ENCODE results near the gene GTPBP4.
A peak's percentile ranks its signal among the peaks of the same experiment; 100 is the strongest.

The GTPBP4 gene

GRCh38 chr10:1044964-1045363 lies 56.7 kb downstream of the GTPBP4 start:
- Mint-ChIP-seq H3K27me3 (no peaks in the 10 kb centered on the region), H3K4me3 (peak overlapping the region; percentile 76), H3K9me3 (ENCODE audit: low read depth) (no peaks in the 10 kb centered on the region), H3K4me1 (ENCODE audit: low read depth) (peaks cover 47% of the 10 kb centered on the region), H3K27ac (peak overlapping the region; percentile 89), H3K36me3 (peaks cover 2% of the 10 kb centered on the region)

- no peaks in the 10 kb centered on the region for H3K9me3 Mint-ChIP-seq (ENCODE audit: low read depth)
- peak overlapping the region; percentile 89 for H3K27ac Mint-ChIP-seq
- no peaks in the 10 kb centered on the region for H3K36me3 Mint-ChIP-seq
- H3K4me3 Mint-ChIP-seq, result peak overlapping the region; percentile 76
- H3K27me3 Mint-ChIP-seq, result no peaks in the 10 kb centered on the region
- H3K4me1 Mint-ChIP-seq (ENCODE audit: low read depth), result peaks cover 50% of the 10 kb centered on the region
These were observed 57.2 kb downstream of the GTPBP4 start for GRCh38 chr10:1045415-1045814.

DNA sequence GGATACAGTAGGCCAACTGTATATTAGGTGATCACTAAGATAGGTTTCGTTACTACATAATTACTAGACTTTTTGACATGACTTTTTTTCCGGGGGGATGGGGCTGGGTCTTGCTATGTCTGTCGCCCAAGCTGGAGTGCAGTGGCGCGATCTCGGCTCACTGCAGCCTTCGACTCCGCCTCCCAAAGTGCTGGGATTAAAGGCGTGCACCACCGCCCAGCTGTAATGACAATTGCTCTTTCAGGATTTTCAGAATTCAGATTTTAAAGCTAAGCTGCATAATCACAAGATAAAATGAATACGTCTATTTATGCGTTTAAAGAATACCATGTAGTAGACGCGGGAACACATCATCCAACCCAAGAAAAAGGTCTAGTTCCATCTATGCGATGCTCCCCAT lies 59.7 kb downstream of the GTPBP4 start:
- Mint-ChIP-seq H3K4me3 (peak overlapping the region; percentile 95), H3K9me3 (ENCODE audit: low read depth) (no peaks in the 10 kb centered on the region), H3K27ac (peak overlapping the region; percentile 96), H3K36me3 (no peaks in the 10 kb centered on the region), H3K27me3 (no peaks in the 10 kb centered on the region), H3K4me1 (ENCODE audit: low read depth) (peaks cover 70% of the 10 kb centered on the region)

GRCh38 chr10:1048349-1048731 lies 60.1 kb downstream of the GTPBP4 start:
- Mint-ChIP-seq H3K27ac (peak overlapping the region; percentile 96), H3K9me3 (ENCODE audit: low read depth) (no peaks in the 10 kb centered on the region), H3K4me3 (peak overlapping the region; percentile 95), H3K4me1 (ENCODE audit: low read depth) (peaks cover 70% of the 10 kb centered on the region), H3K27me3 (no peaks in the 10 kb centered on the region), H3K36me3 (no peaks in the 10 kb centered on the region)

DNA sequence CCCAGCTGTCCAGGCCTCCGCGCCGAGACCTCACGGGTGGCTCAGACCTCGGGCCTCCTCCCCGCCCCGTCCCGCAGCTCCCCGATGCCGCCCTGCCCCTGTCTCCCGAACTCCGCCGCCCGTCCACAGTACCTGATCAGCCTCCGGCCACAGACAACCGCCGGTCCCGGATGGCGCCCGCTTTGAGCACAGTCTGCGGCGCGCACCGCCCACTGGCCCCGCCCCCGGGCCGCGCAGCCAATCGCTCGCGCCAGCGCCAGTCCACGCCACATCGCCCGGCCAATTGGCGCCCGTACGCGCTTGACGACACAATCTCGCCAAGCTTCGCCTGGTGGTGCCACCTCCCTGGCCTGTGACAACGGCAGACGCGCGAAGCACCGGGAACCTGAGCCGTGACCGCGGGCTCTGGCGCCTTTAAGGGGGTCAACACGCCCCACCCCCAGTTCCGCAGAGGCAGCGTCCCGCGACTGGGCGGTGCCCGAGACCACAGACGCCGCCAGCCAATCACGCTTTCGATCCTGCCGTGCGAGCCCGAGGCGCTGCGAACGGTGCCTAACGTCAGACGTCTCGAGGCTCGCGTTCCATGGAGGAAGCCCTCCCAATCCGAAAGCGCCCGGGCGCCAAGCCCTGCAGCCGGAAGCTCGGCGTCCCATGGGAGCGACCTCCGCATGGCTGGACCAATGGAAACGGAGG lies 60.6 kb downstream of the GTPBP4 start, which contains the start of gene IDI1:
IDI1 (minus strand) TSS at position 388 of the 693 bp plus-strand sequence; CDS start at position 272, 116 bp downstream.
- Mint-ChIP-seq H3K27ac (peak within 1 kb of the TSS; percentile 96), H3K36me3 (peaks cover 2% of the 10 kb centered on the region), H3K4me1 (ENCODE audit: low read depth) (peaks cover 70% of the 10 kb centered on the region), H3K4me3 (peak within 1 kb of the TSS; percentile 95), H3K9me3 (ENCODE audit: low read depth) (no peaks in the 10 kb centered on the region), H3K27me3 (no peaks in the 10 kb centered on the region)

- no peaks in the 10 kb centered on the region for H3K9me3 Mint-ChIP-seq (ENCODE audit: low read depth)
- peak overlapping the region; percentile 95 for H3K4me3 Mint-ChIP-seq
- no peaks in the 10 kb centered on the region for H3K27me3 Mint-ChIP-seq
- peaks cover 70% of the 10 kb centered on the region for H3K4me1 Mint-ChIP-seq (ENCODE audit: low read depth)
- peak overlapping the region; percentile 96 for H3K27ac Mint-ChIP-seq
- H3K36me3 Mint-ChIP-seq, result peaks cover 2% of the 10 kb centered on the region
These were observed 61.3 kb downstream of the GTPBP4 start for GRCh38 chr10:1049425-1049958.

GRCh38 chr10:1050145-1050544 lies 61.9 kb downstream of the GTPBP4 start:
- Mint-ChIP-seq H3K27ac (peak overlapping the region; percentile 96), H3K4me1 (ENCODE audit: low read depth) (peaks cover 70% of the 10 kb centered on the region), H3K4me3 (peak overlapping the region; percentile 95), H3K9me3 (ENCODE audit: low read depth) (no peaks in the 10 kb centered on the region), H3K27me3 (no peaks in the 10 kb centered on the region), H3K36me3 (peaks cover 2% of the 10 kb centered on the region)

DNA sequence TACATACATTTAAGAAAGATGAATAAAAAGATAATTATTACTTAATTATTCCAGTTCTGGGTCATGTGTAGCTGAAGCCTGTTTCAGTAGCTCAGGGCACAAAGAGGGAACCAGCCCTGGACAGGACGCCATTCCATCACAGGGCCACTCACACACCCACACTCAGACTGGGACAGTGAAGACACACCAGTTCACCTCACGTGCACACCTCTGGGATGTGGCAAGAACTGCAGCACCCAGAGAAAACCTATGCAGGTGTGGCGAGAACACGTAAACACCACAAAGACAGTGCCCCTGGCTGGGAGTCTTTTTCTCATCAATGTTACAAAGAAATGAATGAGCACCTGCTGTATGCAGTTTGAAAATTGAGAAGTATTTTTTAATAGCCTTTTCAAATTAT lies 62.3 kb downstream of the GTPBP4 start:
- H3K27me3 Mint-ChIP-seq, result no peaks in the 10 kb centered on the region
- no peaks in the 10 kb centered on the region for H3K9me3 Mint-ChIP-seq (ENCODE audit: low read depth)
- H3K4me1 Mint-ChIP-seq (ENCODE audit: low read depth), result peaks cover 70% of the 10 kb centered on the region
- no peak overlapping the region for H3K27ac Mint-ChIP-seq
- peaks cover 2% of the 10 kb centered on the region for H3K36me3 Mint-ChIP-seq
- H3K4me3 Mint-ChIP-seq, result peak overlapping the region; percentile 95

- peak overlapping the region; percentile 93 for H3K4me3 Mint-ChIP-seq
- H3K4me1 Mint-ChIP-seq (ENCODE audit: low read depth), result peaks cover 79% of the 10 kb centered on the region
- H3K27ac Mint-ChIP-seq, result peak overlapping the region; percentile 71
- no peaks in the 10 kb centered on the region for H3K27me3 Mint-ChIP-seq
- no peaks in the 10 kb centered on the region for H3K9me3 Mint-ChIP-seq (ENCODE audit: low read depth)
- peaks cover 2% of the 10 kb centered on the region for H3K36me3 Mint-ChIP-seq
These were observed 66.5 kb downstream of the GTPBP4 start for GRCh38 chr10:1054684-1055083.

DNA sequence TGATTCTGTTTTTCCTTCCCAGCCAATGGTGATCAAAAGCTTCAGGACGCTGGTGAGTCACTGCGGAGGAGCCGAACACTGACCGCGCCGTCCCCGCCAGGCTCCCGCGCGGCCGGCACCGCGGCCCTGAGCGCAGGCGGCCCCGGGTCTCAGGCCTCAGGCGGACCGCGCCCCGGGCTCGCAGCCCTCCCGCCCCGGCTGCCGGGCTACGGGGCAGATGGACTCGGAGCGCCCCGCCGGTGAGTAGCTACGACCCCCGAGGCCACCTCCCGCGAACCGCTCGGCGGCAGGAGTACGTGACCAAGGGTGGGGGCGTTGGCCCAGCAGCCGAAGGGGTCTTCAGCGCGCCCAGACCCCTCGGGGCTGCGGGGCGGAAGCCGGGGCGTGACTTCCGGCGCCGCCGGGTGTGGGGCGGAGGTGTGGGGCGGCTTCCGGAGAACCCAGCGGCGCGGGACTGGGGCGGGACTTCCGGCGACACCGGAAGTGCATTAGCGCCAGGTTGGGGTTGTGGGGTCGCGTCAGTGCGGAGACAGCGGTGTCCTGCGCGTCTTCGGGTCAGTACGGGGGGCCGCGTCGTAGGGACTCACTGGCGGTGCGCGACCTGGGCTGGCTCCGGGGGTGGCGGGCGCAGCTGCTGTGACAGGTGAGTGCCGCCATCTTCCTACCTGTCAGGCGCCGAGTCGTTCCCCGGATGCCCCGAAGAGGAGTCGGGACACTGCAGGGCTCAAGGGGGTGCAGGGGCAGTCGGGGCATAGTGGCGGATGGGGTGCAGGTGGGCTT lies 68.3 kb downstream of the GTPBP4 start, which contains the start of gene WDR37:
WDR37 (plus strand) TSS at position 60 of the 780 bp plus-strand sequence. CDS start 15,771 bp downstream, outside the sequence.
- H3K27me3 Mint-ChIP-seq, result no peaks in the 10 kb centered on the region
- peaks cover 2% of the 10 kb centered on the region for H3K36me3 Mint-ChIP-seq
- H3K4me3 Mint-ChIP-seq, result peak within 1 kb of the TSS; percentile 94
- H3K4me1 Mint-ChIP-seq (ENCODE audit: low read depth), result peaks cover 81% of the 10 kb centered on the region
- H3K9me3 Mint-ChIP-seq (ENCODE audit: low read depth), result no peaks in the 10 kb centered on the region
- peak within 1 kb of the TSS; percentile 92 for H3K27ac Mint-ChIP-seq

DNA sequence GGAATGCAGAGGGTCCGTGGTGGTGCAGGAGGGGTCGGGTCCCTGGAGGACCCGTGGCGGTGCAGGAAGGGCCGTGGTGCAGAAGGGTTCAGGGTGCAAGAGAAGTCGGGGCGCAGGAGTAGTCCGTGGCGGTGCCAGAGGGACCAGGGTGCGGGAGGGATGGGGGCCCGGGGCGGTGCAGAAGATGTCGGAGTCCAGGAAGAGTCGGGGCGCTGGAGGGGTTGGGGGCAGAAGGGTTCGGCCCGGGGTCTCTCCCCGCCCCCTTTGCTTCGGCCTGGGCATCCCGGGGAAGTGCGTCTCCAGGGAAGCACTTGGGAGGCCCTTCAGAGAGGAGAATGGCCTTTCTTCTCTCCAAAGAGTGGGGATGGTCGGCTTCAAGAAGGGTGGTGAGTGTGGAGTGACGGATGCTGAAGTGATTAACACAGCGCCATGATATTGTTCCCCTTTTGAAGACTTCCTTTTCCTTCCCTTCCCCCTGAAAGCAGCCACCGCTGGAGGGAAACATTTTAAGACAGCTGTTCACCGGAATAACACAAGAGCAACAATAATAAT lies 68.9 kb downstream of the GTPBP4 start:
- Mint-ChIP-seq H3K9me3 (ENCODE audit: low read depth) (no peaks in the 10 kb centered on the region), H3K27ac (peak overlapping the region; percentile 91), H3K27me3 (no peaks in the 10 kb centered on the region), H3K36me3 (peaks cover 2% of the 10 kb centered on the region), H3K4me1 (ENCODE audit: low read depth) (peaks cover 83% of the 10 kb centered on the region), H3K4me3 (peak overlapping the region; percentile 94)

- peaks cover 2% of the 10 kb centered on the region for H3K36me3 Mint-ChIP-seq
- H3K9me3 Mint-ChIP-seq (ENCODE audit: low read depth), result no peaks in the 10 kb centered on the region
- H3K4me3 Mint-ChIP-seq, result peak overlapping the region; percentile 94
- H3K27ac Mint-ChIP-seq, result peak overlapping the region; percentile 91
- H3K4me1 Mint-ChIP-seq (ENCODE audit: low read depth), result peaks cover 83% of the 10 kb centered on the region
- H3K27me3 Mint-ChIP-seq, result no peaks in the 10 kb centered on the region
These were observed 69.8 kb downstream of the GTPBP4 start for GRCh38 chr10:1058017-1058416.

DNA sequence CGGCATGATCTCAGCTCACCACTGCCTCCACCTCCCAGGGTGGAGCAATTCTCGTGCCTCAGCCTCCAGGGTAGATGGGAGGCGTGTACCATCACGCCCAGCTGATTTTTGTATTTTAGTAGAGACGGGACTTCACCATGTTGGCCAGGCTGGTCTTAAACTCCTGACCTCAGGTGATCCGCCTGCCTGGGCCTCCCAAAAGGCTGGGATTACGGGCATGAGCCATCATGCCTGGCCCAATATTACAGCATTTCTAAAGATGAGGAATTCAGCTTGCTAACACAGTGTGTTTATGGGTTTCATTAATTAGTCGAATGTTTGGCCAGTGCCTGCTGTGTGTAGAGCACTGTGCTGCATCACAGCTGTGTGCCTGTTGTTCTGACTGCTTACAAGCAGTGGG lies 71.7 kb downstream of the GTPBP4 start:
- H3K27ac Mint-ChIP-seq, result peak overlapping the region; percentile 86
- peaks cover 84% of the 10 kb centered on the region for H3K4me1 Mint-ChIP-seq (ENCODE audit: low read depth)
- H3K27me3 Mint-ChIP-seq, result no peaks in the 10 kb centered on the region
- H3K9me3 Mint-ChIP-seq (ENCODE audit: low read depth), result no peaks in the 10 kb centered on the region
- H3K4me3 Mint-ChIP-seq, result no peak overlapping the region
- H3K36me3 Mint-ChIP-seq, result no peaks in the 10 kb centered on the region

DNA sequence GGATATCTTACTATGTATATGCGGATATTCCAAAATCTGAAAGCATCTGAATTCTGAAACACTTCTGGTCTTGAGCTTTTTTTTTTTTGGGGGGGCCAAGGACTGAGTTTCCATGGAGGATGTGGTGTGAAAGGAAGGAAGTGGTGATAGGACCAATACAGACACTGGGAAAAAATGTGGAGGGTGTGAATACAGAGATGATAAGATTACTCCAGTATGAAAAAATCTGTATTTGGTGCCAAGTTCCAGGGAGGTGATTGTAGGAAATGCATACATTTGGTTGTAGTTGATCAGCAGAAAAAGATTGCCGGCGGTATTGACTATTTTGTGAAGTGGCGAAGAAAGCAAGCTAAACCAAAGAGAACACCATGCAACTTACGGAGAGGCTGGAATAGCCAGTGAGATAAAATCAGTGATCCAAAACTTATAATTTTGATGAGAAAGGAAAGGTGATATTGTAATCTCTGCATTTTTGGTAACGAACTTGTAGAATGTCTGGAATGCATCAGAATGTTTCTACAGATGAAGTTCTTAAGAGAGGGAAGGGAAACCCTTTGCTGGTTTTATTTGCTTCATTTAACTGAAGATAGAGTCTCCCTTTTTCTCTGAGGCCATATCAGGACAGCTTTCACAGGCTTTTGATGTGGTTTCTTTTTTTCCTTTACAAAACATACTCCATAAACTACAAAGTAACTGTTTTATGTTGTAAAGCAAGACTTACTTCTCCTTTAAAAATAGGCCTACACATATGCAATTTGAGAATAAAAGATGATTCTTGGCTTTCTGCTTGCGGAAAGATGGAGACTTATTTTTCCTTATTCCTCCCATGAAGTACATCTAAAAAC lies 73.9 kb downstream of the GTPBP4 start:
- peak overlapping the region; percentile 44 for H3K4me3 Mint-ChIP-seq
- H3K27ac Mint-ChIP-seq, result peak overlapping the region; percentile 86
- no peaks in the 10 kb centered on the region for H3K36me3 Mint-ChIP-seq
- no peaks in the 10 kb centered on the region for H3K9me3 Mint-ChIP-seq (ENCODE audit: low read depth)
- no peaks in the 10 kb centered on the region for H3K27me3 Mint-ChIP-seq
- peaks cover 86% of the 10 kb centered on the region for H3K4me1 Mint-ChIP-seq (ENCODE audit: low read depth)
